ENCODE measurements around the gene FTH1. TPM values are rescaled to one million over a fixed set of nuclear protein-coding genes. Genes with fewer than 3 reads are reported as not detected.

The FTH1 gene
- total and polyA plus RNA-seq, 2 of the 13 experiments (the other 11 are each of a cell fraction or from before 2014, with no cell fraction given): 607 to 760 TPM

DNA sequence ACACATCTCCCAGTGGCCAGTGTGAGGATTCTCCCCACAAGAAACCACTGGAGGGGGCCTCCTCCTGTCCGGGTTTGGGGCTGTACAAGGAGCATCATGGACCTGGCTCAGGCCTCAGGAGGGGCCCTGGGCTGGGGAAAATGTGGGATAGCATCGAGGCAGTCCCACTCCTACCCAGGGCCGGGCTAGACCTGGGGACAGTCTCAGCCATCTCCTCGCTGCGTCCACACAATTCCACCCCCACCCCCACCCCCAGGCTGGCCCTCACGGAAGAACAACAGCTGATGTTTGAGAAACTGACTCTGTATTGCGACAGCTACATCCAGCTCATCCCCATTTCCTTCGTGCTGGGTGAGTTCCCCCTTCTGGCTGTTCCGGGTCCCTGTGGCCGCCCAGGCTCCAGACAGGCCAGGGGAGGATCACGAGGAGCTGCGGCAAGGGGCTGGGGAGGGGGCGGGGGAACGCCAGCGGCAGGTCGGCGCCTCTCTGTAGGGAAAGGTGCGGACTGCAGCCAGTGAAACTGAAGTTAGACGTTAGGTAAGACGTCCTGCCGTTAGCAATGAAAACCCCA lies 12.5 kb downstream of the FTH1 start (continued):
- no peak for TF ChIP-seq NAIF1 (CRISPR knock-in tag; IDR thresholded peaks at IDR 0.05; ENCODE audit: borderline replicate concordance)
- no peak for TF ChIP-seq ZNF34 (CRISPR knock-in tag; IDR thresholded peaks at IDR 0.05; ENCODE audit: borderline replicate concordance)
- TF ChIP-seq ZNF12 (CRISPR knock-in tag; IDR thresholded peaks at IDR 0.05): no peak
- TF ChIP-seq, protein P1, sequence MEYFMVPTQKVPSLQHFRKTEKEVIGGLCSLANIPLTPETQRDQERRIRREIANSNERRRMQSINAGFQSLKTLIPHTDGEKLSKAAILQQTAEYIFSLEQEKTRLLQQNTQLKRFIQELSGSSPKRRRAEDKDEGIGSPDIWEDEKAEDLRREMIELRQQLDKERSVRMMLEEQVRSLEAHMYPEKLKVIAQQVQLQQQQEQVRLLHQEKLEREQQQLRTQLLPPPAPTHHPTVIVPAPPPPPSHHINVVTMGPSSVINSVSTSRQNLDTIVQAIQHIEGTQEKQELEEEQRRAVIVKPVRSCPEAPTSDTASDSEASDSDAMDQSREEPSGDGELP (IDR thresholded peaks at IDR 0.05; ENCODE audit: borderline replicate concordance, low read depth): peak; percentile 88; the same call in 1 of the 2 replicates
- TF ChIP-seq ZNF660 (CRISPR knock-in tag; IDR thresholded peaks at IDR 0.05; ENCODE audit: borderline replicate concordance, low read depth): no peak
- no peak for TF ChIP-seq ZNF576 (CRISPR knock-in tag; IDR thresholded peaks at IDR 0.05)
- TF ChIP-seq, protein P2, sequence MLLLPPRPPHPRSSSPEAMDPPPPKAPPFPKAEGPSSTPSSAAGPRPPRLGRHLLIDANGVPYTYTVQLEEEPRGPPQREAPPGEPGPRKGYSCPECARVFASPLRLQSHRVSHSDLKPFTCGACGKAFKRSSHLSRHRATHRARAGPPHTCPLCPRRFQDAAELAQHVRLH (CRISPR knock-in tag; IDR thresholded peaks at IDR 0.05; ENCODE audit: borderline replicate concordance, low read depth): no peak
- TF ChIP-seq ZNF709 (CRISPR knock-in tag; IDR thresholded peaks at IDR 0.05): no peak
- TF ChIP-seq, protein P3, sequence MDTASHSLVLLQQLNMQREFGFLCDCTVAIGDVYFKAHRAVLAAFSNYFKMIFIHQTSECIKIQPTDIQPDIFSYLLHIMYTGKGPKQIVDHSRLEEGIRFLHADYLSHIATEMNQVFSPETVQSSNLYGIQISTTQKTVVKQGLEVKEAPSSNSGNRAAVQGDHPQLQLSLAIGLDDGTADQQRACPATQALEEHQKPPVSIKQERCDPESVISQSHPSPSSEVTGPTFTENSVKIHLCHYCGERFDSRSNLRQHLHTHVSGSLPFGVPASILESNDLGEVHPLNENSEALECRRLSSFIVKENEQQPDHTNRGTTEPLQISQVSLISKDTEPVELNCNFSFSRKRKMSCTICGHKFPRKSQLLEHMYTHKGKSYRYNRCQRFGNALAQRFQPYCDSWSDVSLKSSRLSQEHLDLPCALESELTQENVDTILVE (CRISPR knock-in tag; IDR thresholded peaks at IDR 0.05): no peak
- no peak for TF ChIP-seq POLR2AphosphoS2 (IDR thresholded peaks at IDR 0.05; ENCODE audit: low read depth, low read length)
- no peak for TF ChIP-seq ZBTB49 (CRISPR knock-in tag; IDR thresholded peaks at IDR 0.05; ENCODE audit: borderline replicate concordance)
- TF ChIP-seq, protein P4, sequence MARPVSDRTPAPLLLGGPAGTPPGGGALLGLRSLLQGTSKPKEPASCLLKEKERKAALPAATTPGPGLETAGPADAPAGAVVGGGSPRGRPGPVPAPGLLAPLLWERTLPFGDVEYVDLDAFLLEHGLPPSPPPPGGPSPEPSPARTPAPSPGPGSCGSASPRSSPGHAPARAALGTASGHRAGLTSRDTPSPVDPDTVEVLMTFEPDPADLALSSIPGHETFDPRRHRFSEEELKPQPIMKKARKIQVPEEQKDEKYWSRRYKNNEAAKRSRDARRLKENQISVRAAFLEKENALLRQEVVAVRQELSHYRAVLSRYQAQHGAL (CRISPR knock-in tag; IDR thresholded peaks at IDR 0.05; ENCODE audit: not compliant biosample characterization): no peak
- 0 out of 4 replicates have a peak, but pooled peaks of 1 of the 2 experiments have one; percentile 24 for TF ChIP-seq HMGXB4 (CRISPR knock-in tag; IDR thresholded peaks at IDR 0.05; ENCODE audit: borderline replicate concordance in 1 of 2, low read depth in 1 of 2)
- no peak for TF ChIP-seq ZNF160 (CRISPR knock-in tag; IDR thresholded peaks at IDR 0.05)
- no peak for TF ChIP-seq PHB2 (IDR thresholded peaks at IDR 0.05; ENCODE audit: partially characterized antibody)
- no peak for TF ChIP-seq ZNF232 (CRISPR knock-in tag; IDR thresholded peaks at IDR 0.05; ENCODE audit: borderline replicate concordance)
- no peak for TF ChIP-seq HNRNPUL1 (IDR thresholded peaks at IDR 0.05; ENCODE audit: low read depth, low read length)
- TF ChIP-seq SRSF1 (optimal IDR thresholded peaks at IDR 0.05; ENCODE audit: low read depth, low read length): no peak
- TF ChIP-seq ZNF619 (CRISPR knock-in tag; IDR thresholded peaks at IDR 0.05): no peak
- TF ChIP-seq, protein P5, sequence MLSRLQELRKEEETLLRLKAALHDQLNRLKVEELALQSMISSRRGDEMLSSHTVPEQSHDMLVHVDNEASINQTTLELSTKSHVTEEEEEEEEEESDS (CRISPR knock-in tag; IDR thresholded peaks at IDR 0.05; ENCODE audit: borderline replicate concordance): no peak

Measured in HepG2 (cell line).